GM10266 (cell line): ENCODE results near the gene EVI5L.

Source experiments
- DNase-seq: peaks from one replicate; pipeline ENCODE4 v3.0.0; 2012; ENCODE audit errors: extremely low spot score
- CTCF ChIP-seq: IDR thresholded peaks from 2 replicates; pipeline ENCODE4 v1.5.1; 2012; ENCODE audit warnings: mild to moderate bottlenecking, low read depth; ENCODE audit not compliant: control insufficient read depth, insufficient read depth; ENCODE audit errors: missing control alignments

EVI5L gene

GRCh38 chr19:7913652-7914051, 83.6 kb downstream of the EVI5L start:
- no peak for TF ChIP-seq CTCF
- no peak for DNase-seq

- DNase-seq = no peak
- no peak for TF ChIP-seq CTCF
Observed at GRCh38 chr19:7914099-7914498, 84.1 kb downstream of the EVI5L start.
